Measurements from ENCODE around the gene APOA5.
"Not testable (repeated sequence)": the region's sequence is repeated elsewhere in the genome, so short reads cannot be mapped to it uniquely, and the experiment has no call there.

DNA sequence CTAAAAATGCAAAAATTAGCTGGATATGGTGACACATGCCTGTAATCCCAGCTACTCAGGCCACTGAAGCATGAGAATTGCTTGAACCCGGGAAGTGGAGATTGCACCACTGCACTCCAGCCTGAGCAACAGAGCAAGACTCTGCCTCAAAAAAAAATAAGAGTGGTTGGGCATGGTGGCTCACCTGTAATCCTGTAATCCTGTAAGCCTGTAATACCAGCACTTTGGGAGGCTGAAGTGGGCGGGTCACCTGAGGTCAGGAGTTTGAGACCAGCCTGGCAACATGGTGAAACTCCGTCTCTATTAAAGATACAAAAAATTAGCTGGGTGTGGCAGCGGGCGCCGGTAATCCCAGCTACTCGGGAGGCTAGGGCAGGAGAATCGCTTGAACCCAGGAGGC lies 35.6 kb downstream of the APOA5 start:
- TF ChIP-seq, protein P1, sequence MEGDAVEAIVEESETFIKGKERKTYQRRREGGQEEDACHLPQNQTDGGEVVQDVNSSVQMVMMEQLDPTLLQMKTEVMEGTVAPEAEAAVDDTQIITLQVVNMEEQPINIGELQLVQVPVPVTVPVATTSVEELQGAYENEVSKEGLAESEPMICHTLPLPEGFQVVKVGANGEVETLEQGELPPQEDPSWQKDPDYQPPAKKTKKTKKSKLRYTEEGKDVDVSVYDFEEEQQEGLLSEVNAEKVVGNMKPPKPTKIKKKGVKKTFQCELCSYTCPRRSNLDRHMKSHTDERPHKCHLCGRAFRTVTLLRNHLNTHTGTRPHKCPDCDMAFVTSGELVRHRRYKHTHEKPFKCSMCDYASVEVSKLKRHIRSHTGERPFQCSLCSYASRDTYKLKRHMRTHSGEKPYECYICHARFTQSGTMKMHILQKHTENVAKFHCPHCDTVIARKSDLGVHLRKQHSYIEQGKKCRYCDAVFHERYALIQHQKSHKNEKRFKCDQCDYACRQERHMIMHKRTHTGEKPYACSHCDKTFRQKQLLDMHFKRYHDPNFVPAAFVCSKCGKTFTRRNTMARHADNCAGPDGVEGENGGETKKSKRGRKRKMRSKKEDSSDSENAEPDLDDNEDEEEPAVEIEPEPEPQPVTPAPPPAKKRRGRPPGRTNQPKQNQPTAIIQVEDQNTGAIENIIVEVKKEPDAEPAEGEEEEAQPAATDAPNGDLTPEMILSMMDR (IDR thresholded peaks at IDR 0.05; ENCODE audit: control extremely low read depth in 1 of 3, insufficient read depth in 1 of 3, low read depth in 1 of 3, low read length in 3 of 3) = not testable (repeated sequence)
- not testable (repeated sequence) for TF ChIP-seq POLR2A (IDR thresholded peaks at IDR 0.05; ENCODE audit: control extremely low read depth in 1 of 2, low read depth in 2 of 2, low read length in 2 of 2); SRF (IDR thresholded peaks at IDR 0.05; ENCODE audit: low read depth, low read length); POLR2AphosphoS5 (IDR thresholded peaks at IDR 0.05; ENCODE audit: low read depth, low read length); TEAD4 (IDR thresholded peaks at IDR 0.05; ENCODE audit: low read depth, low read length); TBP (IDR thresholded peaks at IDR 0.05; ENCODE audit: low read depth, low read length); GABPA (IDR thresholded peaks at IDR 0.05; ENCODE audit: borderline replicate concordance, insufficient read depth, low read length); TAF1 (IDR thresholded peaks at IDR 0.05; ENCODE audit: low read depth, low read length); EZH2 (IDR thresholded peaks at IDR 0.05; ENCODE audit: low read depth, low read length, severe bottlenecking); FOSL1 (IDR thresholded peaks at IDR 0.05; ENCODE audit: insufficient read depth, low read depth, low read length)
- TF ChIP-seq, protein P2, sequence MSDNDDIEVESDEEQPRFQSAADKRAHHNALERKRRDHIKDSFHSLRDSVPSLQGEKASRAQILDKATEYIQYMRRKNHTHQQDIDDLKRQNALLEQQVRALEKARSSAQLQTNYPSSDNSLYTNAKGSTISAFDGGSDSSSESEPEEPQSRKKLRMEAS (IDR thresholded peaks at IDR 0.05) = not testable (repeated sequence)

Data from H1 (cell line).